Airway epithelial cell (primary cell): ENCODE data around the gene BRD4. TPM values are rescaled to one million over a fixed set of nuclear protein-coding genes. Genes with fewer than 3 reads are reported as not detected.

ENCODE experiments used
- total RNA-seq: library from RNA; depleted of rRNA; stranded (reverse); fragments of >200 nt; gene quantifications from 2 replicates; pipeline ENCODE4 v1.2.3, GENCODE V29; 2015

The BRD4 gene
- total RNA-seq: 13.4 and 18.3 TPM in 2 replicates

DNA sequence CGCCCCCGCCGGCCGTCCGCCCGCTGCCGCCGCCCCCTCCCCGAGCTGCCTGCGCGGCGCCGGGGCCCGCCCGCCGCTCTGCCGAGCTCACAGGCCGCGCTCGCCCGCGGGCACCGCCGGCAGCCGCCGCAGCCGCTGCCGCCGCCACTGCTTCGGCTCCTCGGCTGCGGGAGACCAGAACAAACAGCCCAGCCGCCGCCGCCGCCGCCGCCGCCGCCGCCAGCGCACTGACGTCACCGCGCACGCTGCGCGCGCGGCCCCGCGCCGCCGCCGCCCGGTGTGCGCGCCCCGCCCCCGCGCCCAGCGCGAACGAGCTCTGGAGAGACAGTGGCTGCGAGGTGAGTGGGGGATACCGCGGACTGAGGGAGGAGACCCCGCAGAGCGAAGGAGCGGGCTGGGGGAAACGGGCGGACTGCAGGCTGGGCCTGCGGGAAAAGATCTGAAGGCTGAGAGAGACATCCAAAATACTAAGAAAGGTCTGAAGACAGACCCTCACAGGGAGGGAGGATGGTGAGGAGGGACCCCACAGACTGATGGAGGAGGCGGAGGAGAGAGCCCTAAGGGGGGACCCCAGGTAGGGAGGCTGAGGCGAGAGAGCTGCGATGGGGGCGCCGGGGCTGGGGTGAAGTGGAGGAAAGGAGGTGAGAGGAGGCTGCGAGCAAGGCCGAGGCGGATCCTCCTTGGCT lies at the start of gene BRD4:
TSS of gene BRD4 (minus strand) at position 229 of the 686 bp plus-strand sequence. CDS start 59,440 bp downstream, outside the sequence.

DNA sequence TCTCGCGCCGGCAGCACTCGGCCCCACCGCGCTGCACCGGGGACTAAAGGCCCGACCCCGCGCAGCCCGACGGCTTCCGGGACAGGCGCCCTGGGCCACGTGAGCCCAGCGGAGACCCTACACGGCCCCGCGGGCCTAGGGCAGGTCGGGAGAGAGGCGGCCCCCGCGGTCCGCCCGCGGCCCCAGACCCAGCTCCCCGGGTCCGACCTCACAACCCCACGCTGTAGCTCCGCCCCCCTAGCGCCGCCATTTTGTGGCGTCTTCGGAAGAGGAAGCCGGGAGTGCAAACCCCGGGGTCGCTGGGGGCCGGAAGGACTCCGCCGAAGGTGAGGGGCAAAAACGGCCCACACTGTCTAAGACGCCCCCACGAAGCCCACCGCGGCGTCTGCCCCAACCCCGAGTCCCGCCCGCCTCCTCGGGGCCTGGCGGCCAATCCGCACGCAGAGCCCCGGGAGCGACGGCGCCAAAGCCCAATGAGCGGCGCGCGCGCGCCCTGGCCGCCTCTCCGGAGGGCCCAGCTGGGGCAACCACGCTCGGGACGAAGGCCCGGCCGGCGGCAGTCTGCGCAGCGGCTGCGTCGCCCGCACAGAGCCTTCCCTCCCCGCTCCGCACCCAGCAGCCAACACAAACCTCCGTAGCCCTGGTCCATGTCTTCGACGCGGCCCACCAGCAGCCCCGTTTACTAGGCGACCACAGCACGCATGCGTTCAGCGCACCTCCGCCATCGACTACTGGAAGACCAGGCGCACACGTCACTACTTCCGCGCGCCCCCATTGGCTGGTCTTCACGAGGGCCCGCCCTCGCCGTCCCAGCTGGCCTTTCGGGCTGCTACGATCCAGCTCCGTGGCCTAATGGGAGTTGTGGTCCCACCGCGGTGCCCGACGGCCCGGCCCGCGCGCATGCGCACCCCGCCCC lies 47.0 kb upstream of the BRD4 start, which contains the start of gene AKAP8:
TSS of gene AKAP8 (minus strand) at position 705 of the 916 bp plus-strand sequence. CDS start at position 649, 56 bp downstream.

DNA sequence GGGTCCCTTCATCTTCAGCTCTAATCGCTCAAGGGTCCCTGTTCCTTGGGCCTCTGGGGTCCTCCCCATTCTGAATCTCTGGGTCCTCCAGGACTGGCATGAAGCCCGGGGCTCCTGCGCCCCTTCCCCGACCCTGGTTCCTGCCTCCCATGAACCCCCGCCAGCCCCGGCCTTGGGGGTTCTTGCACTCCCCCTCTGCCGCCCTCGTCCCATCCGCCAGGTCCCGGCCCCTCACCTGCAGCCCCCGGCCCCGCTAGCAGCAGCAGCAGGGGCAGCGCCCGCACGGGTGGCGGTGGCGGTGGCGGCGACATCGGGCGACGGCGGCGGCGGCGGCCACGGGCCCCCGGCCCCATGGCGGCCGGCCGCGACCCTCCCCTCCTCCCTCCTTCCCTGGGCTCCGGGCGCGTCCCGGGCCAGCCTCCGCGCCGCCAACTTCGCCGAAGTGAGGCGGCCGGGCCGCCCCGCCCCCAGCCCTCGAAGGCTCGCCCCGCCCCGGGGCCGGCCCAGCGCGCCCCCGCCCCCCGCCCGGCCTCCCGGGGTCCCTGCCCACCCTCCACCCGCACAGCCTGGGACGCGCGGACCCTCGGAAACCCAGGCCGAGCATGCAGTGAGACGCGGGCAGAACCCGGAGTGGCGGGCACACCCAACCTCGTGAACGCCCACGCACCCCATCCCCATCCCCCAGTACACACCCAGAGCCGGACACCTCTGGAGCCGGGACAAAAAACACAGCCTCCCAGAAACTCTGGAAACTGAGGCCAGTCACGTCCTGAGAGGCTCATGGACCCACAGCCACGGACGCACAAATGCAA lies 131.6 kb downstream of the BRD4 start, which contains the start of gene NOTCH3:
TSS of gene NOTCH3 (minus strand) at position 443 of the 812 bp plus-strand sequence. CDS start at position 353, 90 bp downstream.

Other genes with a start within 250 kb of the BRD4 start
- 6.6 and 8.3 TPM in 2 replicates for gene SYDE1, start 225.1 kb downstream of the BRD4 start, total RNA-seq
- 106 and 116 TPM in 2 replicates for gene NOTCH3, start 131.5 kb downstream of the BRD4 start, total RNA-seq
- gene EPHX3, start 100.1 kb downstream of the BRD4 start, total RNA-seq: 7.6 and 9.0 TPM in 2 replicates
- 12.9 and 18.6 TPM in 2 replicates for gene AKAP8, start 47.2 kb upstream of the BRD4 start, total RNA-seq
- 66.4 and 69.1 TPM in 2 replicates for gene AKAP8L, start 86.4 kb upstream of the BRD4 start, total RNA-seq
- gene WIZ, start 117.4 kb upstream of the BRD4 start, total RNA-seq: 16.9 and 32.4 TPM in 2 replicates
- gene RASAL3, start 132.0 kb upstream of the BRD4 start, total RNA-seq: not detected in 2 replicates
- not detected in 2 replicates for gene PGLYRP2, start 147.0 kb upstream of the BRD4 start, total RNA-seq
- 0.14 TPM in 1 of 2 replicates, not detected in the other for gene CYP4F22, start 176.0 kb upstream of the BRD4 start, total RNA-seq